ENCODE results near the gene RAP2A.

RAP2A gene

DNA sequence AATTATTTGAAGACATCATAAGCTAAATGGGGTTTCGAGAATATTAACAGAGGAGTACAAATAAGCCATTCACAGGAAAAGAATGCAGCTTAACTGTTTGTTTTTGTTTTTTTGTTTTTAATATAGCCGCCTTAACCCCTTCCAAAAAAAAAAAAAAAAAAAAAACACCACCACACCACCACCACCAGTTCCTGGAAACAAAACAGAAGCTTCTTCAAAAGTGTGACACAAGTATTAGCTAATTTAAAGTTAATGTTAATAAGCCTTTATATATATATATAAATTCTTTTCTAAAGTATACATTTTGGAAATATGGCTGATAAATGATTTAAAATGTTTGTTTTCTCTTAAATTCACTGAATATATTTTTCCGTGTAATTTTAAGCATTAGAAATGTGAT, 1.4 kb downstream of the RAP2A start:
- peak overlapping the region; percentile 71 for H3K9ac ChIP-seq (ENCODE audit: insufficient read length)
- peak overlapping the region; percentile 84 for H3K4me3 ChIP-seq
- no peak for TF ChIP-seq POLR2AphosphoS5 (IDR thresholded peaks at IDR 0.05; ENCODE audit: borderline replicate concordance, low read depth, low read length)
- TF ChIP-seq EZH2 (IDR thresholded peaks at IDR 0.05) = no peak
- TF ChIP-seq FOXP2 (optimal IDR thresholded peaks at IDR 0.05; ENCODE audit: control extremely low read depth, extremely low read length, insufficient read depth) = no peak
- DNase-seq (ENCODE audit: low read depth, low spot score) = no peak
- H3K36me3 ChIP-seq (ENCODE audit: insufficient read depth, low read length) = no peaks in the 10 kb centered on the region
- no peaks in the 10 kb centered on the region for H3K9me3 ChIP-seq (ENCODE audit: low read depth, low read length)
- H3K27ac ChIP-seq = no peak overlapping the region

DNA sequence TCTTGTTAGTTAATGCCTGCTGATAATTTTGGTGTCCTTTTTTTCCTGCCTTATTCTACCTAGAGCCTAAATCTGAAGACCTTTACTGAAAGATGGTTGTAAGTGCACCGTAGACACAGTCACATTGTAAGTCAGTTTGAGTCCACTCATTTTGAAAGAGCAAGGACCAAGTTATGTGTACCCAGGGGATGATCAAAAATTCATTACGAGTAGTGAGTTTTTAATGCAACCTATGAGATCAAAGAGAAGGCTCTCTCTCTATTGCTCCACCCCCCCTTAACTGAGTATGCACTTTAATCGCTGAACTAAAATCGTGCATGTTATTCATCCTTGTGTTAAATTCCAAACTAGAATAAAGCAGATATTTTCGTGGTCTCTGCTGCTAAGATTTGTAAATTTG, 1.8 kb downstream of the RAP2A start:
- DNase-seq (ENCODE audit: low read depth, low spot score) = no peak
- Histone ChIP-seq H3K4me3 (peak overlapping the region; percentile 84), H3K9ac (ENCODE audit: insufficient read length) (peak overlapping the region; percentile 17), H3K9me3 (ENCODE audit: low read depth, low read length) (no peaks in the 10 kb centered on the region), H3K27ac (no peak overlapping the region), H3K36me3 (ENCODE audit: insufficient read depth, low read length) (no peaks in the 10 kb centered on the region)
- TF ChIP-seq FOXP2 (optimal IDR thresholded peaks at IDR 0.05; ENCODE audit: control extremely low read depth, extremely low read length, insufficient read depth) (no peak), EZH2 (IDR thresholded peaks at IDR 0.05) (no peak), POLR2AphosphoS5 (IDR thresholded peaks at IDR 0.05; ENCODE audit: borderline replicate concordance, low read depth, low read length) (no peak)

- DNase-seq (ENCODE audit: low read depth, low spot score) = no peak
- no peaks in the 10 kb centered on the region for H3K36me3 ChIP-seq (ENCODE audit: insufficient read depth, low read length)
- no peaks in the 10 kb centered on the region for H3K9me3 ChIP-seq (ENCODE audit: low read depth, low read length)
- H3K9ac ChIP-seq (ENCODE audit: insufficient read length) = no peak overlapping the region
- no peak overlapping the region for H3K27ac ChIP-seq
- TF ChIP-seq POLR2AphosphoS5 (IDR thresholded peaks at IDR 0.05; ENCODE audit: borderline replicate concordance, low read depth, low read length) (no peak), FOXP2 (optimal IDR thresholded peaks at IDR 0.05; ENCODE audit: control extremely low read depth, extremely low read length, insufficient read depth) (no peak), EZH2 (IDR thresholded peaks at IDR 0.05) (no peak)
- no peak overlapping the region for H3K4me3 ChIP-seq
Observed at GRCh38 chr13:97436845-97437244, 2.9 kb downstream of the RAP2A start.

DNA sequence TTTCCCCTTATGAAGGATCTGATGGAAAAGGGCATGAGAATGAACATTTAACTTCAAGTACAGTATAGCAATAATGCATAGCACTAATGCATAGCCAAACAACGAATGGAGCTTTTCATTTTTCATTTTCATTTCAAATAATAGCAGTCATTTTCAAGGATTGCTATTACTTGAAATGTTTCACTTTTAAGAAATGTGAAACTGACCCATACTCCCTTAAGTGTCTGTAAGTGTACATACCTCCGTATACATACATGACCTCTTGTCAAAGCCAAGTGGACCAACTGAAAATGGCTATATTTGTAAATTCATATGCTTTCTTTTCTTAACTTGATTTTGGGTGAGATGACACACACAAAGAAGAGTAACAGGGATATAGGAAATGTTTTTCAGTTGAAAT, 3.8 kb downstream of the RAP2A start:
- no peaks in the 10 kb centered on the region for H3K36me3 ChIP-seq (ENCODE audit: insufficient read depth, low read length)
- no peaks in the 10 kb centered on the region for H3K9me3 ChIP-seq (ENCODE audit: low read depth, low read length)
- H3K4me3 ChIP-seq = no peak overlapping the region
- TF ChIP-seq POLR2AphosphoS5 (IDR thresholded peaks at IDR 0.05; ENCODE audit: borderline replicate concordance, low read depth, low read length) = no peak
- TF ChIP-seq FOXP2 (optimal IDR thresholded peaks at IDR 0.05; ENCODE audit: control extremely low read depth, extremely low read length, insufficient read depth) = no peak
- no peak for TF ChIP-seq EZH2 (IDR thresholded peaks at IDR 0.05)
- no peak for DNase-seq (ENCODE audit: low read depth, low spot score)
- no peak overlapping the region for H3K27ac ChIP-seq
- no peak overlapping the region for H3K9ac ChIP-seq (ENCODE audit: insufficient read length)

DNA sequence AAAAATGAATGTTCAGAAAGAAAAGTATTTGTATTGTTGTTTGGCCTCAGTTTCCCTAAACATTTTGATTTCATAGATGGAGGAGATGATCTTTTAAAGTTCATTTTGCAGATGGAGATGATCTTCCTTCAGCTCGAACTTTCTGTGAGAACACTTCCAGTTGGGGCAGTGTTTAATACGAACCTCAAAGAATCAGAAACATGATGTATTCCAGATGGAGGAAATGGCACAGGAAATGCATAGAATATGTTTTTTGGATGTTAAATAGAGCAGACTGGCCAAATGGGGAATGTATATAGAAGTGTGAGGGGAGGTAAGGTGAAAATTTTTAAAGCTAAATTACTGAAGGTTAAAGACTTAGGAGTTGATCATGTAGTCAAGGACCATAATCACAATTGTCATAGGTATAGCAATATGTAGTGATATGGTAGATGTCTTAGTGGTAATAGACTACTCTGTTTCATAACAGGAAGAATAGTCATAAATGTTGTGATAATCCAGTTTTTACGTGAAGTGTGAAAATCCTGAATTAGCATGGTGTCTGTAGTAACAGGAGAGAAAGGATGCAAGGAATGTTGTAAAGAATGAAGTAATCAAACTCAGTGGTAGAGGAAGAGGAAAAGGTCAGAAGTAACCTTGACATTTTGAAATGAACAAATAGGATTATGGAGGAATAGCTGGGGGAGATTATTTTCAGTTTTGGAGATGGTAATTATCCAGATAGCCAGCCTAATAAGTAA, 5.1 kb downstream of the RAP2A start:
- no peak for DNase-seq (ENCODE audit: low read depth, low spot score)
- no peaks in the 10 kb centered on the region for H3K9me3 ChIP-seq (ENCODE audit: low read depth, low read length)
- H3K9ac ChIP-seq (ENCODE audit: insufficient read length) = no peak overlapping the region
- no peaks in the 10 kb centered on the region for H3K36me3 ChIP-seq (ENCODE audit: insufficient read depth, low read length)
- H3K27ac ChIP-seq = peak overlapping the region; percentile 71; the same call in 1 of the 2 replicates
- TF ChIP-seq POLR2AphosphoS5 (IDR thresholded peaks at IDR 0.05; ENCODE audit: borderline replicate concordance, low read depth, low read length) (no peak), FOXP2 (optimal IDR thresholded peaks at IDR 0.05; ENCODE audit: control extremely low read depth, extremely low read length, insufficient read depth) (no peak), EZH2 (IDR thresholded peaks at IDR 0.05) (no peak)
- peak overlapping the region; percentile 56 for H3K4me3 ChIP-seq

GRCh38 chr13:97440598-97441170, 6.7 kb downstream of the RAP2A start:
- H3K9ac ChIP-seq (ENCODE audit: insufficient read length) = no peak overlapping the region
- no peaks in the 10 kb centered on the region for H3K36me3 ChIP-seq (ENCODE audit: insufficient read depth, low read length)
- H3K4me3 ChIP-seq = no peak overlapping the region
- H3K27ac ChIP-seq = no peak overlapping the region
- no peak for DNase-seq (ENCODE audit: low read depth, low spot score)
- TF ChIP-seq FOXP2 (optimal IDR thresholded peaks at IDR 0.05; ENCODE audit: control extremely low read depth, extremely low read length, insufficient read depth) (no peak), EZH2 (IDR thresholded peaks at IDR 0.05) (no peak), POLR2AphosphoS5 (IDR thresholded peaks at IDR 0.05; ENCODE audit: borderline replicate concordance, low read depth, low read length) (no peak)
- H3K9me3 ChIP-seq (ENCODE audit: low read depth, low read length) = no peaks in the 10 kb centered on the region

GRCh38 chr13:97441368-97441767, 7.4 kb downstream of the RAP2A start:
- H3K36me3 ChIP-seq (ENCODE audit: insufficient read depth, low read length) = no peaks in the 10 kb centered on the region
- no peak overlapping the region for H3K27ac ChIP-seq
- no peak for DNase-seq (ENCODE audit: low read depth, low spot score)
- H3K9ac ChIP-seq (ENCODE audit: insufficient read length) = no peak overlapping the region
- TF ChIP-seq POLR2AphosphoS5 (IDR thresholded peaks at IDR 0.05; ENCODE audit: borderline replicate concordance, low read depth, low read length) (no peak), EZH2 (IDR thresholded peaks at IDR 0.05) (no peak), FOXP2 (optimal IDR thresholded peaks at IDR 0.05; ENCODE audit: control extremely low read depth, extremely low read length, insufficient read depth) (no peak)
- no peak overlapping the region for H3K4me3 ChIP-seq
- H3K9me3 ChIP-seq (ENCODE audit: low read depth, low read length) = no peaks in the 10 kb centered on the region

GRCh38 chr13:97445522-97446187, 11.7 kb downstream of the RAP2A start:
- H3K4me3 ChIP-seq = 0 out of 2 replicates have a peak overlapping the region, but pooled peaks have one; percentile 10
- DNase-seq (ENCODE audit: low read depth, low spot score) = no peak
- peak overlapping the region; percentile 58; the same call in 1 of the 2 replicates for H3K27ac ChIP-seq
- no peaks in the 10 kb centered on the region for H3K9me3 ChIP-seq (ENCODE audit: low read depth, low read length)
- TF ChIP-seq EZH2 (IDR thresholded peaks at IDR 0.05) (no peak), POLR2AphosphoS5 (IDR thresholded peaks at IDR 0.05; ENCODE audit: borderline replicate concordance, low read depth, low read length) (no peak; the same call in 1 of the 2 replicates), FOXP2 (optimal IDR thresholded peaks at IDR 0.05; ENCODE audit: control extremely low read depth, extremely low read length, insufficient read depth) (no peak)
- no peaks in the 10 kb centered on the region for H3K36me3 ChIP-seq (ENCODE audit: insufficient read depth, low read length)
- no peak overlapping the region for H3K9ac ChIP-seq (ENCODE audit: insufficient read length)
